Neural cell (in vitro differentiated cells): Measurements from ENCODE around the gene GPHN. TPM values are rescaled to one million over a fixed set of nuclear protein-coding genes. Genes with fewer than 3 reads are reported as not detected.

Source experiments
- H2AFZ ChIP-seq: fragments of 200-600, 300-800 bp; sonication (generic), shearing (Covaris generic); 2 replicates; pipeline ENCODE4 v1.6.0; 2014; ENCODE audit warnings: low read depth, mild to moderate bottlenecking, antibody characterized with exemption, low read length, moderate library complexity
- H3F3A ChIP-seq: fragments of 200-600 bp; shearing (Covaris generic); 2 replicates; pipeline ENCODE4 v1.6.1; 2016; ENCODE audit warnings: mild to moderate bottlenecking, moderate library complexity, mixed read lengths, antibody characterized with exemption, low read length; ENCODE audit not compliant: insufficient read depth, poor library complexity, severe bottlenecking
- H3K27ac ChIP-seq: fragments of 200-600, 300-800 bp; sonication (generic), shearing (Covaris generic); 2 replicates; pipeline ENCODE4 v1.5.1; 2014; ENCODE audit warnings: mild to moderate bottlenecking, low read length, moderate library complexity
- H3K27me3 ChIP-seq: fragments of 300-800, 200-600 bp; sonication (generic), shearing (Covaris generic); 2 replicates; pipeline ENCODE4 v1.6.0; 2014; ENCODE audit warnings: mild to moderate bottlenecking, low read depth, low read length, moderate library complexity; ENCODE audit not compliant: insufficient read depth
- H3K36me3 ChIP-seq: fragments of 300-800, 200-600 bp; sonication (generic), shearing (Covaris generic); 2 replicates; pipeline ENCODE4 v1.5.1; 2014; ENCODE audit warnings: mild to moderate bottlenecking, antibody characterized with exemption, low read length, moderate library complexity; ENCODE audit not compliant: insufficient read depth
- H3K4me2 ChIP-seq: fragments of 300-800, 200-600 bp; sonication (generic), shearing (Covaris generic); 2 replicates; pipeline ENCODE4 v1.6.0; 2014; ENCODE audit warnings: mild to moderate bottlenecking, low read length
- H3K4me3 ChIP-seq: fragments of 300-800, 200-600 bp; sonication (generic), shearing (Covaris generic); 2 replicates; pipeline ENCODE4 v1.5.1; 2014; ENCODE audit warnings: mild to moderate bottlenecking, low read length, moderate library complexity
- H3K79me2 ChIP-seq: fragments of 200-600 bp; shearing (Covaris generic); replicated peaks from 2 replicates; pipeline ENCODE4 v1.6.0; 2014; ENCODE audit warnings: mild to moderate bottlenecking, low read length, moderate library complexity; ENCODE audit not compliant: insufficient read depth
- H3K9ac ChIP-seq: fragments of 300-800, 200-600 bp; sonication (generic), shearing (Covaris generic); 2 replicates; pipeline ENCODE4 v1.6.1; 2016; ENCODE audit warnings: mild to moderate bottlenecking, low read length, mixed read lengths
- H3K9me2 ChIP-seq: fragments of 200-600 bp; shearing (Covaris generic); 2 replicates; pipeline ENCODE4 v1.6.1; 2016; ENCODE audit warnings: mild to moderate bottlenecking, low read length, mixed read lengths; ENCODE audit not compliant: insufficient read depth
- H3K9me3 ChIP-seq: fragments of 200-600, 300-800 bp; sonication (generic), shearing (Covaris generic); 2 replicates; pipeline ENCODE4 v1.6.1; 2016; ENCODE audit warnings: mild to moderate bottlenecking, mixed run types, low read length, moderate library complexity, mixed read lengths
- H4K20me1 ChIP-seq: fragments of 200-600 bp; shearing (Covaris generic); 2 replicates; pipeline ENCODE4 v1.6.1; 2016; ENCODE audit warnings: mild to moderate bottlenecking, mixed run types; ENCODE audit not compliant: insufficient read depth
- CTCF ChIP-seq: fragments of 450-650 bp; IDR thresholded peaks from 2 replicates; pipeline ENCODE4 v1.5.1; 2014; ENCODE audit warnings: antibody characterized with exemption, mild to moderate bottlenecking, moderate library complexity; ENCODE audit not compliant: poor library complexity, severe bottlenecking
- EP300 ChIP-seq: fragments of 450-650 bp; conservative IDR thresholded peaks from 2 replicates; pipeline ENCODE4 v1.6.1; 2014; ENCODE audit warnings: antibody characterized with exemption, mild to moderate bottlenecking, moderate library complexity; ENCODE audit not compliant: poor library complexity, severe bottlenecking
- EZH2 ChIP-seq: fragments of 200-600, 300-800 bp; shearing (Covaris generic), sonication (generic); IDR thresholded peaks from 2 replicates; pipeline ENCODE4 v1.6.1; 2014; ENCODE audit warnings: antibody characterized with exemption, low read length, borderline replicate concordance, mild to moderate bottlenecking; ENCODE audit not compliant: insufficient read depth, poor library complexity, severe bottlenecking
- MXI1 ChIP-seq: fragments of 450-650 bp; conservative IDR thresholded peaks from 2 replicates; pipeline ENCODE4 v1.6.1; 2014; ENCODE audit warnings: antibody characterized with exemption, mild to moderate bottlenecking; ENCODE audit not compliant: poor library complexity, severe bottlenecking
- POLR2AphosphoS5 ChIP-seq: IDR thresholded peaks from 2 replicates; pipeline ENCODE4 v1.6.1; 2012
- RAD21 ChIP-seq: fragments of 450-650 bp; conservative IDR thresholded peaks from 2 replicates; pipeline ENCODE4 v1.6.1; 2014; ENCODE audit warnings: antibody characterized with exemption, mild to moderate bottlenecking, moderate library complexity
- REST ChIP-seq: IDR thresholded peaks from 2 replicates; pipeline ENCODE4 v1.6.1; 2012; ENCODE audit warnings: borderline replicate concordance
- SMC3 ChIP-seq: fragments of 450-650 bp; conservative IDR thresholded peaks from 2 replicates; pipeline ENCODE4 v1.6.1; 2014; ENCODE audit warnings: antibody characterized with exemption, mild to moderate bottlenecking, moderate library complexity; ENCODE audit not compliant: poor library complexity
- TAF1 ChIP-seq: IDR thresholded peaks from 2 replicates; pipeline ENCODE4 v1.6.1; 2012; ENCODE audit warnings: low read depth
- polyA plus RNA-seq: library from polyadenylated mRNA; depleted of rRNA; stranded (reverse); fragments of >200 nt; gene quantifications from 2 replicates; pipeline ENCODE4 v1.2.3, GENCODE V29; 2014

Gene GPHN
- polyA plus RNA-seq, 1 donor from 2014 or later, result 135 TPM

- Histone ChIP-seq H3K79me2 (peaks cover 4% of the 10 kb centered on the region), H3K27me3 (no peaks in the 10 kb centered on the region), H3F3A (no peaks in the 10 kb centered on the region), H2AFZ (no peak overlapping the region), H3K27ac (no peak overlapping the region), H3K4me2 (no peak overlapping the region), H3K4me3 (no peak overlapping the region), H3K36me3 (no peaks in the 10 kb centered on the region), H4K20me1 (no peaks in the 10 kb centered on the region), H3K9me2 (no peaks in the 10 kb centered on the region), H3K9me3 (peaks cover 16% of the 10 kb centered on the region), H3K9ac (no peak overlapping the region)
- no peak for TF ChIP-seq CTCF
- TF ChIP-seq TAF1, result no peak
- TF ChIP-seq EZH2, result no peak
- no peak for TF ChIP-seq RAD21
- TF ChIP-seq REST, result no peak
- no peak for TF ChIP-seq EP300
- no peak for TF ChIP-seq POLR2AphosphoS5
- TF ChIP-seq MXI1, result no peak
- TF ChIP-seq SMC3, result no peak
Measured at GRCh38 chr14:66657780-66658179, 149.8 kb downstream of the GPHN start.

GRCh38 chr14:66662374-66662773 lies 154.4 kb downstream of the GPHN start:
- Histone ChIP-seq H3K4me2 (no peak overlapping the region), H3K36me3 (no peaks in the 10 kb centered on the region), H3K27me3 (no peaks in the 10 kb centered on the region), H3K9me2 (no peaks in the 10 kb centered on the region), H3K79me2 (peaks cover 4% of the 10 kb centered on the region), H3K4me3 (no peak overlapping the region), H3K27ac (no peak overlapping the region), H4K20me1 (no peaks in the 10 kb centered on the region), H2AFZ (no peak overlapping the region), H3K9ac (no peak overlapping the region), H3K9me3 (peaks cover 12% of the 10 kb centered on the region), H3F3A (no peaks in the 10 kb centered on the region)
- no peak for TF ChIP-seq EP300
- no peak for TF ChIP-seq REST
- TF ChIP-seq TAF1, result no peak
- no peak for TF ChIP-seq POLR2AphosphoS5
- no peak for TF ChIP-seq SMC3
- TF ChIP-seq RAD21, result no peak
- TF ChIP-seq EZH2, result no peak
- no peak for TF ChIP-seq CTCF
- no peak for TF ChIP-seq MXI1
